ENCODE measurements around the gene CNPY4.

The CNPY4 gene

GRCh38 chr7:100095704-100096103, 23.7 kb upstream of the CNPY4 start:
- POLR2A ChIA-PET: interaction anchor here (1.5 kb wide), 1 partner anchor 13 kb away, joined by 4 read pairs; no protein-coding TSS in a partner anchor
- DNase-seq (ENCODE audit: extremely low spot score): no peak
- TF ChIP-seq CTCF (IDR thresholded peaks at IDR 0.05; ENCODE audit: control extremely low read depth, extremely low read depth, low read depth, missing control alignments): no peak
- CTCF ChIA-PET: interaction anchor here (1.2 to 1.4 kb wide), 2 partner anchors 13 to 37 kb away, joined by 3 to 6 read pairs; no protein-coding TSS in a partner anchor

GRCh38 chr7:100098913-100099312, 20.5 kb upstream of the CNPY4 start:
- POLR2A ChIA-PET: no interaction called here
- DNase-seq (ENCODE audit: extremely low spot score): no peak
- CTCF ChIA-PET: interaction anchor here (2.1 kb wide), 1 partner anchor 17 kb away, joined by 14 read pairs; no protein-coding TSS in a partner anchor

GRCh38 chr7:100099452-100099851, 20.0 kb upstream of the CNPY4 start:
- no peak for DNase-seq (ENCODE audit: extremely low spot score)
- CTCF ChIA-PET: interaction anchor here (2.1 kb wide), 1 partner anchor 17 kb away, joined by 14 read pairs; no protein-coding TSS in a partner anchor
- no peak for TF ChIP-seq CTCF (IDR thresholded peaks at IDR 0.05; ENCODE audit: control extremely low read depth, extremely low read depth, low read depth, missing control alignments)
- POLR2A ChIA-PET: interaction anchor here (1.7 kb wide), 1 partner anchor 330 kb away, joined by 4 read pairs; the partner anchor contains the start of gene ZCWPW1

More at GRCh38 chr7:100098913-100099312, 20.5 kb upstream of the CNPY4 start:
- no peak for TF ChIP-seq CTCF (IDR thresholded peaks at IDR 0.05; ENCODE audit: control extremely low read depth, extremely low read depth, low read depth, missing control alignments)

GRCh38 chr7:100100420-100101015, 18.9 kb upstream of the CNPY4 start:
- TF ChIP-seq CTCF (IDR thresholded peaks at IDR 0.05; ENCODE audit: control extremely low read depth, extremely low read depth, low read depth, missing control alignments): no peak
- DNase-seq (ENCODE audit: extremely low spot score): peak; percentile 94
- ChIA-PET POLR2A (interaction anchor here (0.6 to 1.7 kb wide), 5 partner anchors 8 to 328 kb away, joined by 3 to 5 read pairs (median 4); partner anchors contain the start of genes MBLAC1 and ZCWPW1), CTCF (interaction anchor here (0.7 to 2.6 kb wide), 10 partner anchors 13 to 117 kb away, joined by 3 to 16 read pairs (median 4); partner anchors contain the start of genes COPS6 and ZKSCAN1)

GRCh38 chr7:100101016-100101862, 18.2 kb upstream of the CNPY4 start, which contains the start of the genes AP4M1 and MCM7:
Gene AP4M1, plus strand, starts transcription at chr7:100101643. Its CDS starts 72 bp downstream, at chr7:100101715.
Gene MCM7, minus strand, starts transcription at chr7:100101397. Its CDS starts 103 bp downstream, at chr7:100101294.
- ChIA-PET POLR2A (interaction anchor here (0.6 to 1.8 kb wide), 9 partner anchors 9 to 328 kb away, joined by 3 to 7 read pairs (median 4); partner anchors contain the start of genes MBLAC1, TRAPPC14 and ZCWPW1), CTCF (interaction anchor here (1.2 to 2.6 kb wide), 10 partner anchors 11 to 116 kb away, joined by 4 to 16 read pairs (median 6); partner anchors contain the start of genes COPS6 and ZKSCAN1)
- peak; percentile 99 for DNase-seq (ENCODE audit: extremely low spot score)
- TF ChIP-seq CTCF (IDR thresholded peaks at IDR 0.05; ENCODE audit: control extremely low read depth, extremely low read depth, low read depth, missing control alignments): no peak
